ENCODE results near the gene OR6K6.

Gene OR6K6

DNA sequence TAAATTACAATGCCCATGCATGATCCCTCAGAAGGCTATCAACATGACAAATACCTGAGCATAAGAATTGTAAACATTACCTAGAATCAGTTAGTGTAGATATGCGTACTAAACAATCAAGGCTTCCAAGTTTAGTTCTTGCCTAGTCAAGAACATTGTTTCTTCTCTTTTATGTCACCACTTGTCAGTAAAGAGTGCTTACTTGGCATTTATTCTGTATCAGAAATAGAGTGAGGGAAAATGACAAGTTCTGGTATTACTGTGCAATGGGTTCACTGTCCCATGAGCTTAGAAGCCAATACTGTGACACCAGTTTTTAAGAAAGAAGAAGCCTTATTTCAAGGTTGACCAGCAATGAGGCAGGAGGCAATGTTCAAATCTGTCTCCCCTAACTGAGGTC is 49.2 kb downstream of the OR6K6 start:
- no peak for DNase-seq
